ENCODE data around the gene HVCN1.

DNA sequence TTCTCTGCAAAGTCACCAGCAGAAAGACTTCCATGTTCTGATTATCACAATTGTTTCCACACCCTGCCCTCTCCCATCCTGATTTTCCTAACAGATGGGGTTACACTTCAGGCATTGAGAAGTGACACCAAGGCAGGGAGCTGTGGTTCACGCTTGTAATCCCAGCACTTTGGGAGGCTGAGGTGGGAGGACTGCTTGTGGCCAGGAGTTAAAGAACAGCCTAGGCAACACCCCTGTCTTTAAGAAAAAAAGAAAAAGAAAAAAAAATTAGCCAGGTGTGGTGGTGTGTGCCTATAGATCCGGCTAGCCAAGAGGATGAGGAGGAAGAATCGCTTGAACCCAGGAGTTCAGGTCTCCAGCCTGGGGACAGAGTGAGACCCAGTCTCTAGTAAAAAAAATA is 48.6 kb upstream of the HVCN1 start:
- TF ChIP-seq SP1 (IDR thresholded peaks at IDR 0.05): no peak
- TF ChIP-seq FOXM1 (IDR thresholded peaks at IDR 0.05; ENCODE audit: borderline replicate concordance): no peak
- TF ChIP-seq TARDBP (IDR thresholded peaks at IDR 0.05): no peak
- TF ChIP-seq SUZ12 (IDR thresholded peaks at IDR 0.05): no peak
- TF ChIP-seq BHLHE40 (IDR thresholded peaks at IDR 0.05; ENCODE audit: borderline replicate concordance): no peak
- TF ChIP-seq LEF1 (IDR thresholded peaks at IDR 0.05; ENCODE audit: borderline replicate concordance): no peak
- TF ChIP-seq CTBP1 (IDR thresholded peaks at IDR 0.05; ENCODE audit: borderline replicate concordance): no peak
- no peak for TF ChIP-seq FOXA1 (IDR thresholded peaks at IDR 0.05)
- TF ChIP-seq ARNT (IDR thresholded peaks at IDR 0.05): no peak
- no peak for TF ChIP-seq FOXK2 (IDR thresholded peaks at IDR 0.05)
- no peak for TF ChIP-seq HDGF (IDR thresholded peaks at IDR 0.05; ENCODE audit: borderline replicate concordance)
